RKO (cell line): ENCODE results near the gene APBA1.

Experiments used
- DNase-seq: peaks from one replicate; pipeline ENCODE4 v3.0.0-alpha.2; 2016; ENCODE audit warnings: low spot score

Gene APBA1

GRCh38 chr9:69396759-69397158 is 275.4 kb downstream of the APBA1 start:
- DNase-seq = no peak

- DNase-seq = no peak
Measured at GRCh38 chr9:69395718-69396117, 276.5 kb downstream of the APBA1 start.

GRCh38 chr9:69393425-69393824 is 278.7 kb downstream of the APBA1 start:
- DNase-seq = no peak

- DNase-seq = no peak
Measured at GRCh38 chr9:69392826-69393225, 279.3 kb downstream of the APBA1 start.

GRCh38 chr9:69391946-69392345 is 280.2 kb downstream of the APBA1 start:
- no peak for DNase-seq

GRCh38 chr9:69391487-69391886 is 280.7 kb downstream of the APBA1 start:
- DNase-seq = no peak

GRCh38 chr9:69389437-69389995 is 282.7 kb downstream of the APBA1 start:
- no peak for DNase-seq

- no peak for DNase-seq
Measured at GRCh38 chr9:69388596-69388995, 283.6 kb downstream of the APBA1 start.

GRCh38 chr9:69386651-69387050 is 285.5 kb downstream of the APBA1 start:
- no peak for DNase-seq

- DNase-seq = no peak
Measured at GRCh38 chr9:69385581-69386033, 286.6 kb downstream of the APBA1 start.

GRCh38 chr9:69382135-69382534 is 290.0 kb downstream of the APBA1 start:
- no peak for DNase-seq

GRCh38 chr9:69380811-69381210 is 291.4 kb downstream of the APBA1 start:
- no peak for DNase-seq

- no peak for DNase-seq
Measured at GRCh38 chr9:69380301-69380700, 291.9 kb downstream of the APBA1 start.

- no peak for DNase-seq
Measured at GRCh38 chr9:69379270-69379982, 292.7 kb downstream of the APBA1 start.

GRCh38 chr9:69377981-69378380 is 294.2 kb downstream of the APBA1 start:
- DNase-seq = no peak
